ENCODE results near the gene C1QTNF4.

Gene C1QTNF4

DNA sequence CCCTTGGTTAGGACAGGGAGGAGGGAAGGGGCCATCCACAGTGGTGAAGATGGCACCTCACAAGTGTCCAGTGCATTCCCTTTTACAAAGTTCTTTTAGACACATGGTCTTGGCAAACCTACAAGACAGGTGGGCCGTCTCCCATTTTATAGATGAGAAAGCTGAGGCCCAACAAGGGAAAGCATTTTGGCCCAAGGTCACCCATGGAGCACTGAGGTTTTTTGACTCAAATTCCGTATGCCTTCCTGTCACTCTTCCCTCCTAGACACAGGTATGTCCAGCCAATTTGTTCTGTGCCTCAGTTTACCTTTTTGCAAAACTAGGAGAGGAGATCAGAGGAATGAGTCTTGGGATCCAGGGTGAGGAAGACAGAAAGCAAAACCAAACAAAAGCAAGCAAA is 1.2 kb downstream of the C1QTNF4 start:
- no peak for DNase-seq (ENCODE audit: low read depth)

- no peak for DNase-seq (ENCODE audit: low read depth)
Measured at GRCh38 chr11:47592251-47592650, 2.0 kb downstream of the C1QTNF4 start.

DNA sequence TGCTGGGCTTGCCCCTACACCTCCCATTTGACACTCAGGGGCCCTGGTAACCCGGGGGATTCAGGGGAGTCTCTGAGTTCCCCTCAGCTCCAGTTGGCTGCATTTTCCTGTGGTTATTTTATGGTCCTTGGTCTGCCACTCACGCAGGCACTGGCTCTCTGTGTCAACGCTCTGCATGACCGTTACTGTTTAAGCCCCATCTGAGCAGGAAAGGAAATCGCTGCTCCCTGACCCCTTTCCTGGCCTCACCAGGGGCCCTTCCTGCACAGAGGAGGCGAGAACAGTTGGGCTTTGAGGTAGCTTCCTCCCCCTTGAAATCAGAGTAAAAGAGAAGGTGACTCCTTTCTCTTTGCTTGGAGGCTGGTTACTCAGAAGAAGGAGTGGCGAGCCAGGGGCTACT is 2.4 kb downstream of the C1QTNF4 start:
- no peak for DNase-seq (ENCODE audit: low read depth)

DNA sequence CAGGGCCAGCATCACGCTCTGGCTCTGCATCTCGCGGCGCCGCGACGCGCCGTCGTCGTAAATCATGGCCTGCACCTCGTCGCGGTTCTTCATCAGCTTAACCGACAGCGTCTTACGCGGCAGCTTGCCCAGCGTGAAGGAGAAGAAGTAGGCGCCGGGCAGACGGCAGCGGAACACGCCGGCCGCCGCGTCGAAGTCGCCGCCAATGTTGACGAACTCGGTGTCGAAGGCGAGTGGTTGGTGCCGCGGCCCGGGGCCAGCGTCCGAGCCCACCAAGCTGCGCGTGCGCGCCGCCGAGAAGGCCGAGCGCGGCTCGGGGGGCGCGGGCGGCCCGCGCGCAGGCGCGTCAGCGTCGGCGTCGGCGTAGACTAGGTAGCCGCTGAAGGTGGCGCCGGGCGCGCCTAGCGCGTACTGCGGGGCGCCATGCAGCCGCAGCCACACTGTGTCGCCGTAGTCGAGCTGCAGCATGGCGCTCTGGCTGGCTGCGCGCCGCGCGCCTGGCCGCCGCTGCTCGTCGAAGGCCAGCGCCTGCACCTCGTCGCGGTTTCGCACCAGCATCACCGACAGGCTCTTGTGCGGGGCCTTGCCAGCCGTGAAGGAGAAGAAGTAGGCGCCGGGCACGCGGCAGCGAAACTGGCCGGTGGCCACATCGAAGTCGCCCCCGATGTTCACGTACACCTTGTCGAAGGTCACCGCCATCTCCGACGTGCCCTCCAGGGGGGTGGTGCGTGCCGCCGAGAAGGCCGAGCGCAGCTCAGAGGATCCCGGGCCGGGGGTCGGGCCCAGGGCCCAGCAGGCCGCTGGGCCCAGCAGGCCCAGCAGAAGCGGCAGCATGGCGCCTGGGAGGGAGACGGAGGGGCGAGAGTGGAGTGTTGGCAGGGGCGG is 4.0 kb downstream of the C1QTNF4 start:
- no peak for DNase-seq (ENCODE audit: low read depth)

- no peak for DNase-seq (ENCODE audit: low read depth)
Measured at GRCh38 chr11:47589584-47589976, 4.6 kb downstream of the C1QTNF4 start.

DNA sequence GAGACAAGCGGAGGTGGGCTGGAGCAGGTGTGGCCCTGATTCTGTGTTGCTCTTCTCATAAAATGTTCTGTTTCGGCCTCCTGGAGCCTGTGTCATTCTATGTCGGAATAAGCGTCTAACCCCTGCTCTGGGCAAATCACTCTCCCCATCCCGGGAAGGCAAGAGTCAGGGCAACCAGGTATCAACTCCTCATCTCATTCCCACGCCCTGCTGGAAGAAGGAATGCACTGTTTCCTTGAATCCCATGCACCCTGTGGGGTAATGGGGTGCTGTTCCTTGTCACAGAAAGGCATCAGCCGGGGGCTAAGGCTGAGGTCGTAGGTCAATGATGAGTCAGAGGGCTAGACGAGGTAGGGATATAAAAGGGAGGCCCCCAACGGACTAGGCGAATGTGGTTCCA is 5.1 kb downstream of the C1QTNF4 start:
- DNase-seq (ENCODE audit: low read depth) = no peak

DNA sequence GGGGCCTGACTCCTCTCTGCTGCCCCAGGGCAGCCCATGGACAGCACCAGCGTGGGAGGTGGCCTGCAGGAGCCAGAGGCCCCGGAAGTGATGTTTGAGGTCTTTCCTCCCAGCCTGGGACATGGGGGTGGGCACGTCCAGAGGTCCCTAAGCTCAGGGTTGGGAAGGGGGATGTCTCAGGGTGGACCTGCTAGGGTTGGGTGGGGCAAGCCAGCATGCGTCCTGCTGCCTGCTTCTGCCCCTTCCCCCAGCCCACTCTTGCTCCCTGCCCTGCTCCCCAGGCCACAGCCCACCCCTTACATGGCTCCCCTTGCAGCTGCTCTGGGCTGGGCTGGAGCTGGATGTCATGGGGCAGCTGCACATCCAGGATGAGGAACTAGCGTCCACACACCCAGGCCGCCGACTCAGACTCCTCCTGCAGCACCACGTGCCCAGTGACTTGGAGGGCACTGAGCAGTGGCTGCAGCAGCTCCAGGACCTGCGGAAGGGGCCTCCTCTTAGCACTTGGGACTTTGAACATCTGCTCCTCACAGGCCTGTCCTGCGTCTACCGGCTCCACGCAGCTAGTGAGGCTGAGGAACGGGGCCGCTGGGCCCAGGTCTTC is 6.4 kb downstream of the C1QTNF4 start:
- DNase-seq (ENCODE audit: low read depth) = no peak

DNA sequence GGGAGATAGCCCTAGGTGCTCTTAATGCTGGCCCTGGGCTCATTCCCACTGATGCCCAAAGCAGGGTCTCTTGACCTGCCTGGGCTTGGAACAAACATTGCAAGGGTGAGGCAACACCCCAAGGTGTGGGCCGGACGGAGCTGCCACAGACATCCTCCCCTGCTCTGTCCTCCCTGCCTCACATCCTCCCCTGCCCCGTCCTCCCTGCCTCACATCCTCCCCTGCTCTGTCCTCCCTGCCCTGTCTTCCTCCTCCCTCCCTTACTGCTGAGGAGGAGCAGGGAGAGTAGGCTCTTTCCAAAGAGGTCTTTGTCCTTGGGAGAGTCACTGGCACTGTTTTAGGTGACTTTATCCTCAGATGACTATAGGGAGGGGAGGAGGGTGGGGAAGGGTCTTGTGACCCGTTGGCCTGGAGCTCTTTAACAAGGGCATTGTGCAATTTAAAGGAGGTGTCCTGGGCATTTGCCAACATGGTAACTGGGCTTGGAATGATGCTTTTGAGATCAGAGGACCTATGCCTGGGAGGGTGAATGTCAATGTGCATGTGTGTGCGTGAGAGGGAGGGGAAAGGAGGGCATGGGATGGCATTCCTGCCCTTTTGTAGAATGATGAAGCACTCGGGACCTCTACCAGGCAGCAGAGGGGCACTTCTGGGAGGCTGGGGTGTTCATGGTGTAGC is 7.0 kb downstream of the C1QTNF4 start:
- no peak for DNase-seq (ENCODE audit: low read depth)

- no peak for DNase-seq (ENCODE audit: low read depth)
Measured at GRCh38 chr11:47586098-47586855, 7.9 kb downstream of the C1QTNF4 start, which contains the start of gene FAM180B. FAM180B (plus strand) TSS chr11:47586678; CDS start chr11:47586769, 91 bp downstream.

GRCh38 chr11:47583844-47584243 is 10.4 kb downstream of the C1QTNF4 start:
- no peak for DNase-seq (ENCODE audit: low read depth)

- DNase-seq (ENCODE audit: low read depth) = peak; percentile 79
Measured at GRCh38 chr11:47578524-47579494, 15.4 kb downstream of the C1QTNF4 start, which contains the start of the genes KBTBD4 and NDUFS3. KBTBD4 (minus strand) TSS chr11:47578970; CDS start chr11:47578951, 19 bp downstream. NDUFS3 (plus strand) TSS chr11:47579074; CDS start chr11:47579092, 18 bp downstream.

DNA sequence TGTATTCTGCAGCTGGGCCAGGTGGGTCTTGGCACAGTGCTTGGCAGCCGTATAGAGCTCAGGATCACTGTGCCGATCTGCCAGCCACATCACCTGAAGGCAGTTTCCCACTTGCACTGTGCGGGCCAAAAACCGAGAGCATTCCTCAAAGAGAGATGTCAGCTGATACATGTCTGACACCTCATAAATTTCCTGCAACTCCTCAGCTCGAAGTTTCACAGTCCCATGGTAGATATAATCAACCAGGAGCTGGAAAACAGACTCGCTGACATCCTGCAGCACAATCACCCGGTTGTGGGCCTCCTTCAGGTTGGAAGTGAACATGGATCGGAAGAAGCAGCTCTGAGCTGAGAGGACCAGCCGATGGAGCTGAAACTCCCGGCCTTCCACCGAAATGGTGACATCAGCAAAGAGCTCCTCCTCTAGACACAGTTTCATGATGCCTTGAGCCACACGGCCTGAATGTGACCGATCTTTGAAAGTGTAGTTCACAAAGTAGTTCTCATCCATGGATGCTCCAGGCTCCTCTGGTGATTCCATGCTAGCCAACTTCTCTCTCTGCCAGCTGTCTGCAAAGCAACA is 16.7 kb downstream of the C1QTNF4 start:
- DNase-seq (ENCODE audit: low read depth) = no peak

DNA sequence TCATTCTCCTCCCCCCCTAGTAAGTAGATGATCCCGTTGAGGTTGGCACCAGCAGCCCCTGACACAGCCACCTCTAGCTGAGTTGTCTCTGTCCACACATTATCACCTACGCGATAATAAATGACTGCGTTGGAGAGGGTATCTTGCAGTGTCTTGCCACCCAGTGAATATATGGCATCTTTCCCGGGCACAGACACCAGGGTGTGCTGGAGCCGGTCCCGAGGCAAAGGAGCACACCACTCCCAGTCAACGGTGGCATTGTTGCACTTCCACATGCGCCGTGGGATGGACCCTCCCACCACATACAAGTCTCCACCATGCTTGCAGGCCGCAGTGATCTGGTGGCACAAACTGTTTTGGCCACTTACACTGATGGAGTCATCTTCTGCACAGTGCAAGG is 20.9 kb downstream of the C1QTNF4 start:
- no peak for DNase-seq (ENCODE audit: low read depth)

DNA sequence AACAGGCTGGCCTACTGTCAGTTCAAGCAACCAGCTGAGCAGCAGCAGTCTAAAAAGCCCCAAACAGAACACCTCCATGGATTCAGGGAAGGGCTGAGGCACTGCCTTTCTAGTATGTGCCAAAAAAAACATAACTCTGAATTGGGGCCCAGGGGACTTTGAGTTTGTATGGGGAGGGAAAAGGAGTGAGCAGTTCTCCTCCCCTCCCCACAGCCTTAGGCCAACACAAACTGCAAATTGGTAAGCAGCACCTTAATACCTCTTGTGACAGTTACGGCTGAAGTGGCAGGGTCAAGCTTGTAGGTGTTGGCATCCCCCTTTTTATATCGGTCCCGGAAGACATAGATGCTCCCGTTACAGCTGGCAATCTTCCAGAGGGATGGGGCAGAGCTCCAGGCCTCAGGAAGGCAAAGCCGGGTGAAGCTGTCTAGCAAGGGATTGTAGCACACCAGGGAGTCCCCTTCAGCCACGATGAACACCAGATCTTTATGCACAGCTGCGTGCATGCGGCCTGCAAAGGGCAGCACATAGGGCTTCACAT is 21.4 kb downstream of the C1QTNF4 start:
- DNase-seq (ENCODE audit: low read depth) = no peak

DNA sequence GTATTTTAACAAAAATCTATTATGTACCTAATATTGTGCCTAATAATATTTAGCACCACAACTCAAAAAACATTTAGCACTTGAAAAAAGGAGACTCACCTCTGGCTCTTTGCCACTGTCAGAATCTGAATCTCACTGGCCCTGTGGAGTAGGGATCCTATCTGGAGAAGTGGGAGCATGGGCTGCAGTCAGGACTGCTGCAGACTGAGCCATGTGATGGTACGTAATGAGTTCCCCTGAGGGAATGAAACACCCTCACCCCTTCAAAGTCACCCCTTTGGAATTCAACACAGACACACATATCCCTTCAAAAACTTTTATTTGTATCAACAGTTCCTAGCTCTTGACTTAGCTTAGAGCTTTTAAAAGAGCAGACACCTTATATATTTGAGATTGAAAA is 22.3 kb downstream of the C1QTNF4 start:
- no peak for DNase-seq (ENCODE audit: low read depth)

DNA sequence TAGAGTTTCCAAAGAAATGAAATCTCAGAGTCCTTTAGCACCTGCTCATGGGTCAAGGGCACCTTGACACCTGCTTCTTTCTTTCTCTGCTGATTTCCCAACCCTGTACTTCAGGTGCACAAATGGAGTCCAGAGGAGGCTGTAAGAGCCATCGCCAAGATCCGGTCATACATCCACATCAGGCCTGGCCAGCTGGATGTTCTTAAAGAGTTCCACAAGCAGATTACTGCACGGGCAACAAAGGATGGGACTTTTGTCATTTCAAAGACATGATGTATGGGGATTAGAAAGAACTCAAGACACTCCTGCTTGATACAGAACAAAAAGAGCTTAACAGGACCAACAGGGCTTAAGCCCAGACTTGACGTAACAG is 22.9 kb downstream of the C1QTNF4 start:
- no peak for DNase-seq (ENCODE audit: low read depth)

- DNase-seq (ENCODE audit: low read depth) = no peak
Measured at GRCh38 chr11:47570651-47571356, 23.4 kb downstream of the C1QTNF4 start.

DNA sequence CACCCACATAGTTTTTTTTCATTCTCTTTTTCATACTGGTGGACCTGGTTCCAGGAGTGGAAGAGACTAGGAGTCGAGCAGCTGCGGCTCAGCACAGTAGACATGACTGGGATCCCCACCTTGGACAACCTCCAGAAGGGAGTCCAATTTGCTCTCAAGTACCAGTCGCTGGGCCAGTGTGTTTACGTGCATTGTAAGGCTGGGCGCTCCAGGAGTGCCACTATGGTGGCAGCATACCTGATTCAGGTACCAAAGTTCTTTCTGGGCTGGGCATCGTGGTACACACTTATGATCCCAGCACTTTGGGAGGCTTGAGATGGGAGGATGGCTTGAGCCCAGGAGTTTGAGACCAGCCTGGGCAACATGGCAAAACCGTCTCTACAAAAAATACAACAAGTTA is 24.6 kb downstream of the C1QTNF4 start:
- DNase-seq (ENCODE audit: low read depth) = no peak

GRCh38 chr11:47566149-47566698 is 28.0 kb downstream of the C1QTNF4 start:
- DNase-seq (ENCODE audit: low read depth) = no peak
